ENCODE measurements around the gene VSX2. TPM values are rescaled to one million over a fixed set of nuclear protein-coding genes. Genes with fewer than 3 reads are reported as not detected.

The VSX2 gene
- not detected in 2 replicates for total RNA-seq
- polyA plus RNA-seq (2012), result not detected

DNA sequence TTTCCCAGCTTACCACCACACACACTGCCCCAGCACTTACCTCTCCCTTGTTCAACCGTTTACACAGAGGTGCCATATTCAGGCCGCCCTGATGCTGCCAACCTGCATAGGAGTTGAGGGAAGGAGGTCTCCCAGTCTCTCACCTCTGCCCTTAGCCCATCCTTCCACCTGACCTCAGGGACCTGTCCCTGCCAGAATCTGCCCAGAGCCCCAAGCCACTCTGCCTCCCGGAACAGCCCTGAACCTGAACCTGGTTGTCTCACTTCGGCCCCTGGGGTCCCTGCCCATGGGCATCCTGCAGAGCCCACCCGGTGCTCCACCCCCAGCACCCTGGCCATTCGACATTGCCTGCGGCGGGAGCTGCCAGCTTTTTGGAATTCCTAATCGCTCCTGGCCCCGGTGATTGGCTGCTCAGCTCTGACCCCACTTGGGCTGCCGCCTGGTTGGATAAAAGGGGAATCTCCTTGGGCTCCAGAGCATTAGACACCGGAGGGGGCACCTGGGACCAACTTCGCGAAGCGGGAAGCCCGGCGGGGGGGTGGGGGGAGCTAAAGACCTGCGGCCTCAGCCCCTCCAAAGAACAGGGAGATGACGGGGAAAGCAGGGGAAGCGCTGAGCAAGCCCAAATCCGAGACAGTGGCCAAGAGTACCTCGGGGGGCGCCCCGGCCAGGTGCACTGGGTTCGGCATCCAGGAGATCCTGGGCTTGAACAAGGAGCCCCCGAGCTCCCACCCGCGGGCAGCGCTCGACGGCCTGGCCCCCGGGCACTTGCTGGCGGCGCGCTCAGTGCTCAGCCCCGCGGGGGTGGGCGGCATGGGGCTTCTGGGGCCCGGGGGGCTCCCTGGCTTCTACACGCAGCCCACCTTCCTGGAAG, at the start of gene VSX2:
Gene VSX2 (plus strand): TSS at position 476 of the 874 bp plus-strand sequence. CDS start 113 bp downstream, at position 589.
- DNase-seq (ENCODE audit: low read depth), result no peak

DNA sequence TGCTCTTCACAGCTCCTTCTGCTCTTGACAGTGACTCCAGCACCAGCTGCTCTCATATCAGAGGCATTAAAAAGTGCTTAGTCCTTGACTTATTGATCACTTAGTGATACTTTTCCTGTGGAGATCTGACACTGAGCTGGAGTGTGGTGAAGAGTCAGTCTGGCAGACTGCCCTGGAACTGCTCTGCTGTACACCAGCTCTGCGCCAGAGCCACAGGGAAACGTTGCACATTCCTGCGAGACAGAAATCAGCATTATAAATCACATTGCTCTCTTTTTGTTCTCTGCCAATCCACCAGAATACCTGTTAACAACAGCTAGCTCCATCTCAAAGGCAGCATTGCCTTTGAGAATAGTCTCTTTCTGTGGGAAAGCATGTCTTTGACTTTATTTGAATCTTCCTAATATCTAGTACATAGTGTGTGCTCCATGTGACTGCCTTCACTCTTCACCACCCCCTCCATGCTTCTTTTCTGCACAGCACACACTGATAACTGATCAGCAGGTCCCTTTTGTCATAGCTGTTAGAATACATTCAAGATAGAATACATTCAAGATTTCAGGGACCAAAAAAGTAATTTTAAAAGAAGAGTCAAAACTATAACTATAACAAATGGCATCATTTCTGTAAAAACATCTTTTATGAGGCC, 48.2 kb upstream of the VSX2 start:
- DNase-seq (ENCODE audit: low read depth), result no peak

DNA sequence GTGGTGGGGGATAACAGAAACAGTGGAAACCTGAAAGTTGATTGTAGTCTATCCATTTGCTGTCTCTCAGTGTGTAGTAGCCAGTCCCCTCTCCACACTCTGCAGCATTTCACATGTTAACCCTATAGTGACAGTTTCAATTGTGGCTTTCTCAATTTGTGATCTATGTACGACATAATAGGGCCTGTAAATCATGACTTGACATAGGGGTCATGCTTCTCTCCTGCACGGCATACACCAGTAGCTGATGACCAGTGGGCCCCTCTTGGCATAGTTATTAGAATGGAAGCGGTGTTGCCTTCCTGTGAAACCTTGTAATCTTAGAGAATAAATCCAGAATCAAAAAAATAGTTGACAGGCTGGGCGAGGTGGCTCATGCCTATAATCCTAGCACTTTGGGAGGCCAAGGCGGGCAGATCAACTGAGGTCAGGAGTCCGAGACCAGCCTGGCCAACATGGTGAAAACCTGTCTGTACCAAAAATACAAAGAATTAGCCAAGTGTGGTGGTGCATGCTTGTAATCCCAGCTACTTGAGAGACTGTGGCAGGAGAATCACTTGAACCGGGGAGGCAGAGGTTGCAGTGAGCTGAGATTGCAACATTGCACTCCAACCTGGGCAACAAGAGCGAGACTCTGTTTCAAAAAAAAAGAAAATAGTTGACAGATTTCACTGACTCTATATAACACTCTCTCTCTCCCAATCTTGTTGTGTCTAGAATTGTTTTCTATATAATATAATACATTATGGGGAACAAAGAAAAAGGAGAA, 44.6 kb upstream of the VSX2 start:
- DNase-seq (ENCODE audit: low read depth), result no peak

DNA sequence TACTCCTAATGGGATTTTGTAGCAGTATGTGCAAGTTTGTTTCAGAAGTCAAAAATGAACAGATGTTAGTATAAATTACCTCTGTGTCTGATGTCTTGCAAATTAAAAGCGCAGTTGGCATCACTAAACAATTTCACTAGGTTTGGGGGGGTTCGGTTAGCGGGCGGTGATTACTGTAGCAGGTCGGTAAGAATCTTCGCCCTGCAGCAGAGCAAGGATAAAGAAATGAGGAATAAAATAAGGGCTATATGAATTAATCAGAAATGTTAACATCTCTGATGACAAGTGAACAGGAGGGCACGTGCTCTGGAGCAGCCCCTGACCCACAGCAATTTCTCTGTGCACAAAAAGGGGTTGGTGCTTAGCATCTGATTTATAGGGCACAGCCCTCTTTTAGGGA, 43.6 kb upstream of the VSX2 start:
- DNase-seq (ENCODE audit: low read depth), result no peak

DNA sequence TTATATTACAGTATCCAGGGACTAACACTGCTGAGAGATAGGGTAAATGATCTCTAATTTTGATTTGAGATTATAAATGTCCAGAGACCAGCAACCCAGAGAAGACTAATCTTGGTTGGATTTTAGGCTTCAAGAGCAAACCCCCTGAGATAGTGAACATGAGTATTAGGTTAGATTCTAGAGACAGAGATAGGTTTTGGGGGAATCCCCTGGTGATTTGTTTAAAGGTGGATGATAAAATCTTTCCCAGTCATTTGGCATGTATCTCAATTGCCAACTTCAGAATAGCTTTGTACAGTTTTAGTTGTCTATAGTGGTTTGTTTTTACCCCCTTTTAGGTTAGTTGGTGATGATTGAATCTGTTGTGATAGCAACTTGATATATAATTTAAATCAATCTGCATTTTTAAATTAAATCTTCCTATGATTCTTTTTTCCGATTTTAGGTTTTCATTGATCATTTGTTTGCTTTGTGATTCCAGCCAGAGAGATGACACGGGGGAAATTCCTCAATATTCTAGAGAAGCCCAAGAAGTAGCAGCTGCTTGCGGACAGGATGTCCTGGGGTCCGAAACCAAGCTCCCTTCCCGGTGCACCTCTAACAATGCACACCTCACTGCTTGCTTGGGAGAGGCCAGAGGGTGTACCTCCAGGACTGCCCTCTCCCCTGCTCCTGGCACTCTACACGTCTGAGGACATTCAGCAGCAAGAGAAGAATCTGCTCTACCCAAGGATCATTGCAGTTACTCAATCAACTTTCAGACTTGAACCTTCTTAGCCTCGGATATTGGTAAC, 40.6 kb upstream of the VSX2 start:
- no peak for DNase-seq (ENCODE audit: low read depth)

DNA sequence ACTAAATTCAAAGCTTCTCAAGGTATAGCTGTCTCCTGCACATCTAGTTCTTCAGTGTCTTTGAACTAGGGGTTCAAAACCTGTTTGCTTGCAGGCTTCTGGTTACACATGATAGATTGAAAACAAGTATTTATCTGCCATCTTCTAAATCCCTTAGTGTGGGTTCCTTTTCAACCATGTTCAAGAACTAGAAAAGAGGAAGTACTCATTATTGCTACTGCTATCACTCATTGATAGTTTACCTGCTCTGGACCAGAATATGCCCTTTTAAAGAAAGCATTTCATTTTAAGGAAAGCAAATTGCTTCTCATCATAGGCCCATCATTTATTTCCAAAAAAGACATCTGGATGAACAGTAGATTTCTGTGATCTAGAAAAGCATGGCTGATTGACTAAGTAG, 37.1 kb upstream of the VSX2 start:
- DNase-seq (ENCODE audit: low read depth), result no peak

DNA sequence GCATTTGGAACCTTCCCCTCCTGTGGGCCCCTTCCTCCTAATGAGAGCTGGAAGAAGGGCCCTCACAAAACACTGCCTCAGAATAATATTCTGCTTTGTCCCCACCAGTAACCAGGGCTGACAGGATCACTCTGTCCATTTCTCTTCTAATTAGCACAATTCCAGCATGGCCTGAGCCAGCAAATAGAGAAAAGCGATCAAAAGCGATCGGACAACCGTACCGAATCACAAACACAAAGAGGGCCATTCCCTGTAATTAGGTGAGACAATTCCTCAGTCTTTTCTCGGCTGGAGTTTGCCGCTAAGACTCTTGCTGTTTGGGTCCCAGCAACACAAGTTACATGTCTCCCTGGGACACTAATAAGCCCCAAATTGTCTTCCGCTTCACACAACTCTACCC, 35.6 kb upstream of the VSX2 start:
- no peak for DNase-seq (ENCODE audit: low read depth)

DNA sequence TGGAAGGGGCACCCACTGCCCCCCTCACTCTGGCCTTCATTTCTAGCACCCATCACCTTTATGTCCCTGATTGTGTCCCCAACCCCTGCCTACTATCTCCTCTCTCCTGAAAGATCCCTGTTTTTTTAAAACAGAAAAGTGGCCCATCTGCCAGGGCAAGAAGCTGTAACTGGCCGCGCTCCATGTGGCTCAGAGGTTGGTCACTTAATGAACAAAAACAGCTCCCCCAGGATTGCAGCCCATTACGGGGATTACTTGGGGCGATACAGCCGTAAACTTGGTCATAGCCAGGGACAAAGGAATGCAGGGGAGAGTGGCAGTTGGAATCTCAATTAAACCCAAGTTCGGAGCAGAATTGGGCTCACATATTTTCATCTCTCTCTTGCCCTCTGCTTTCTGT, 34.8 kb upstream of the VSX2 start:
- DNase-seq (ENCODE audit: low read depth), result no peak

DNA sequence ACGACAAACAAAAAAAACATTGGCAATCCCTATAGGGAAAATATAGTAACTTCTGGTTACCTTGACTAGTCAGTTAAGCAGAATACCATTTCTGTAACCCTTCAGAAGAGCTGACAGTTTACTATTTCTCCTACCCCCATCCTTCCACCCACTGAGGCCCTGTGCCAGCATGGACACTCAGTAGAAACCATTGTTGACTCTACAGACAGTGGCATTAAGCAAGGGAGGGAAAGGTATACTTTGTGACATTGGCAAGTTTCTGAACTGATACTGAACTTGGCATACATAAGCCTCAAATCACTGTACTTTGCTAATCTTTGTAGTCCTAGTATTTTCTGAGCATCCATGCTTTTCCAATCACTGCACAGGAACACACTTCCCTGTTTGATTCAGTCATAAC, 33.4 kb upstream of the VSX2 start:
- no peak for DNase-seq (ENCODE audit: low read depth)

DNA sequence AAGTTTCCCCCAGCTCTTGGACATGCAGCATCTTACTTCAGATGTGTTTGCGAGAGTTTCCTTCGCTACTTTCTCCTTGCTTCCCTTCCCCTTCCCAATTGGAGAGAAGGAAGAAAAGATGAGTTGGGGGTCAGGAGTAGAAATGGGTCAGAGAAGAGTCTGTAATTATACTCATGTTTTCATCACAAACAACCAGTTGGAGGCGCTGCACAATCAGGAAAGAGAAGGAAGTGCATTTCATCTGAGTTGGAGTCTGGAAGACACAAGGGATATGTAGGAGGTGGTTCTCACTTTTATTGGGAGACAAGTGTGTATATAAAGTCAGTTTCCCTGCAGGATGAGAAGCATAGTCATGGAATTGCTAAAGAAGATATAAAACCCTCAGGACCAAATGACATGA, 31.3 kb upstream of the VSX2 start:
- no peak for DNase-seq (ENCODE audit: low read depth)

DNA sequence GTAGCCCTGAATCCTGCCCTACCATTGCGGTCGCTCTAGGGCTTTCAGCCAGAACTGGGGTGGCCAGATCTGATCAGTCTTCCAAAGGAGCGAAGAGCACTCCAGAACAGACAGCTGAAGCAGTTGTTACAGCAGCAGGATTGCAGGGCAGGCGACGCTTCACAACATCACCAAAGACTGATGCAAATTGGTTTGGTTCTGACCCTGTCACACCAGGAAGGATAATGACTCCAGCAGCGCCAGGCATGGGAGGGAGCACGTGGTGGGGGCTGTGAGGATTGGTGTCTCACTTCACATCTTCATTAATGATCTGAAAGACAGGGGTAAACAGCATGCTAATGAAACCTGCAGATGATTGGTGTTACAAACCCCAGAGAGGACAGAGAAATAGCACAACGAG, 30.6 kb upstream of the VSX2 start:
- no peak for DNase-seq (ENCODE audit: low read depth)

DNA sequence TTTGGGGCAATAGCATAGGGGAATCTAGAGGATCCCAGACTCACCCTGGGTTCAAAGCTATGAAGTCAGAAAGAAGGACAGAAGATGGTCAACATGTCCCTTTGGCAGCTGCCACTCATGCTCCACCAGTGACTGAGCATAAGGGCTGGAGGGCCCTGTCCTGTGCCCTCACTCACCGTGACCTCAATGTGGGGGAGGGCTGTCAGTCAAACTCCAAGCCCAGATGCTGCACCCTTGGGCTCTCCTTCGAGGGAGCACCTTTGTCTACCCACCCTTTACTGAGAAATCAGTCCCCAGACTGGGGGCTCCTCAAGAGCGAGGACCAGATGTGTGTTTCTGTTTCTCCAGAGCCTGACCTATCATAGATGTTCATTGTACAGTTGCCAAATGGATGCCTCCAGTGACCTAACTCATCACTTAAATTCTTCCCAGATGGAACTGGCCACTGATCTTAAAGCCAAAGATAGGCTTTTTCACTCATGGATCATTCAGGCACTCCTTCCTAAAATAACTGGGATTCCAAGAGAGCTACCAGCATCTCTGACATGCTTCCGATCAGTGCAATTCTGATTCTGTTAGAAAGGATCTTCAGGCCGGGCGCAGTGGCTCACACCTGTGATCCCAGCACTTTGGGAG, 27.2 kb upstream of the VSX2 start:
- no peak for DNase-seq (ENCODE audit: low read depth)

DNA sequence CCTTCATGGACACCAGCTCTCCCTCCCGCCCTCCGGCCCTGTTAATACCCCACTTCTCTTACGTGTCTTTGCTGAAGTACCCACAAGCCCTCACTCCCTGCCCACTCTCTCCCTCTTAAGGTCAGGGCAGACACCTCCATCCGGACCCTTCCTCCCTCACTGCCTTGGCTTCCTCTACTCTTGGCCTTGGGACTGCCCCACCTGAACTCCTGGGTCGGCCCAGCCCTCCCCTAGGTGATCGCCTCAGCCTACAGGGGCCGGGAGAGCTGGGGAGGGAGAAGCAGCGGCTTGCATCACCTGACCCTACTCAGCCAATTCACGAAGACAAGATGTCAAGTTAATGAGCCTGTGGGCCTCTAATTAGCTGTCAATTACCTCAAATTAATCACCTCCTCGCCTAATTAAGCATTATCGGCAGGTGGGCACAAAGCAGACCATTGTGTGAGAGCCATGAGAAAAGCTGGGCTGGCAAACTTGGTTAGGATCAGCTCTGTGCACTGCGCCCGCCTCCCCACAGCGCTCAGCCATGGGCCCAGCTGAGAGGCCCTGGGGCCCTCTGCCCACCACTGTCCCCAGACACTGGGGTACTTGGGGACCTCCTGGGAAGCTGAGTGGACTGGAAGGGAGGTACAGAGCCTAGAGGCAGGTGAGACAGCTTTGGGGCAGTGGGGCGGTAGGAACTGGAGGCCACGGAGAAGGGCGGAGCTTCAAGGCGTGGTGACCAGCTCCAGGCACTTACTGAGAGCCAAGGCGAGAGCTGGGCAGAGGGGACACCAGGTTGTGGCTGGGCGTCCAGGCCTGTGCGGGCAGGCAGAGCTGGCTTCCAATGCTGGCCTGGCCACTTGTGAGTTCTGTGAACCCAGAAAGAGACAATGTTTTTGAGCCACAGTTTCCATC, 25.1 kb upstream of the VSX2 start:
- DNase-seq (ENCODE audit: low read depth), result no peak

DNA sequence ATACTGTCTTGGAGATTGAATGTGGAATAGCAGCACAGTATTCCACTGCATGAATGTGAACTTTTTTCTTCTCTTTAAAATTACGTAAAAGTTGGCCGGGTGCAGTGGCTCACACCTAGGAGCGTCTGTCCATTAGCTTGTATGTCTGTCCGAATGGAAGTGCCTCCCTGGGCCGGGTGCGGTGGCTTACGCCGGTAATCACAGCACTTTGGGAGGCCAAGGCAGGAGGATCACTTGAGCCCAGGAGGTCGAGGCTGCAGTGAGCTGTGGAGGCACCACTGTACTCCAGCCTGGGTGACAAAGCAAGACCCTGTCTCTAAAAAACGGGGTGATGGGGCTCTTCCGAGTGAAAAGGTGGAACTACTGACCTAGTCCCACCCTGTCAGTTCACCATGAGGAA, 22.6 kb upstream of the VSX2 start:
- no peak for DNase-seq (ENCODE audit: low read depth)

DNA sequence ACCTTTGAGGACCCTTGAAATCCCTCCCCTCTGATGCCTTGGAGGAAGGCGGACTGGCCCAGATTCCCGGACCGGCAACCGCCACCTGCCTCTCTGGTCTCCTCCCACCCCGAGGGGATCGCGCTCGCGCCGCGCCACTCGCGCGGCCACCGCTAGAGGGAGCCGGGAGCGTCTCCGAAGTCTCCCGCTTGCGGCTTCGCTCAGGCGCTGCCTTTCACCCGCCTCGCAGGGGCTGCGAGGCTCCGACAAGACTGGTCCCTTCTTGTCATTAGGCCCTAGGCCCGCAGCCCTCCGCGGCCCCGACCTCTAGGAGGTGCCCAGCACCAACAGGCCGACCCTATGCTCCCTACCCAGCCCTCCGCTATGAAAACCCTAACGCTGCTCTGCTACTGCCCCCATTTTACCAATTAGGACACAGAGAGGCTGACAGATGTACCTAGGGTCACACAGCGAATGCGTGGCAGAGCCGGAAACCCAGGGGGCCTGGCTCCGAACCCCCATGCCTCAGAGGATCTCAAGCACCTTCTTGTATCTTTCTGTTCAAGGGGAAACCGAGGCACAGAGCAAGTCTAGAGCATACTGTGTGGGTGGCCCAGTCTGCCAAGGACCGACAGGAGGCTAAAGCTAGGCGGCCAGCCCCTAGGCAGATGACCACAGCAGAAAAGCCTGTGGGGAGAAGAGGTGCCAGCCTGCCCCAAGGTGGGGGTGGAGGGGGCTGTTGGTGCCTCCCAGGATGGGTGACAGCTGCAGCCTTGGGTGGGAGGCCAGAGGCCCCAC, 21.4 kb upstream of the VSX2 start:
- DNase-seq (ENCODE audit: low read depth), result peak; percentile 68

DNA sequence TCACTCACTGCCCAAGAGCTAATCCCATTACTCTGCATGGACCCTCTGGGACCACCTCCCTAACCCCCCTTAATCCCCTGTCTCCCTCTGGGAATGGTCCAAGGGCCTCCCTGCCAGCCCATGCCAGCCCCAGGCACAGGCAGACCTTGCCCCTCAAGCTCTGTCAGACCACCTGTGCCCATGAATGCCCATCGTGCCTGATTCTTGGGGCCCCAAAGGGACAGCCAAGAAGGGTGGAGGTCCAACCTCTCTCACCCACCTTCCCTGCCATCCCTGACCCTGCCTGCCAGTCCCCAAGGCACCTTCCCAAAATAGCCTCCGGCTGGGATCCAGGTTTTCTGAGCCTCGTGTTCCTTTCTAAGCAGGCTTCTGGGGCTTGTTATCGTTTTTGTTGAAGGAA, 20.8 kb upstream of the VSX2 start:
- no peak for DNase-seq (ENCODE audit: low read depth)

DNA sequence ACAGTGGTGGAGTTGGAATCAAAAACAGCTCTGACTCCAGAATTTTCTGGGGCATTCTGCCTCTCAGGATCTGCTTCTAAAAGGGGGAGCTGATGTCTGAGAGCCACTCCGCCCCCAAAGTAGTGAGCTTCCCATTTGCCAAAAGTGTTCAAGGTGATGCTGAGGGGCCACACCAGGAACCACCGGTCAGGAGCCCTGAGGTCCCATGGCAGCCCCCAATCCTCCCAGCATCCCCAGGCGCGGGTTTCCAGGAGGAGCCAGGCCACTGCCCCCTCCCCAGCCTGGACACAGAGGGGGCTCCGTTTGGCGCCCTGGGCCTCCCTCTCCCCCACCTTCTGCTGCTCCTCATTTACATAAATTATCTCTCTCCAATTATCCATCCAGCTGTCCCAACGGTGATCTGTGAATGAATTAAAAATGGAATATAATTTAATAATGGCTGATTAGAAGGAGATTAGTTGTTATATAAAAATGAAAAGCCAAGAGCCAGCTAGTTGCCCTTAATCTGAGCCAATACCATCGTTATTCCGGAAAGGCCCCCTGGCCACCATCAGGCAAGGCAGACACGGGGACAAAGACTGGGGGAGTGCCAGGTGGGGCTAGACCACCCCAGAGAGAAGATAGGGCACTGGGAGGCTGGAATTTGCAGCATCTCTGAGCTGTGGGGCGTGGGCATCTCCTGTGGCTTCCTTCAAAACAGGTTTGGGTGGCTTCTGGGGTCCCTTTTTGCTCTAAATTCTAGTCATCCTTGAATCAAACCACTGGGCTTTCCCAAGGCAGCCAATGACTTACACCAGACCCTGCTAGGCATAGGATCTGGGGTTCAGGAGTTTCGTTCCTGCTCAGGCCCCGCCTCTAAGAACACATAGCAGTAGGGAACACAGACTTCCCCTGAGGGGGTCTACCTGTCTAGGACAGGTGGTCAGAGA, 19.7 kb upstream of the VSX2 start:
- DNase-seq (ENCODE audit: low read depth), result no peak

DNA sequence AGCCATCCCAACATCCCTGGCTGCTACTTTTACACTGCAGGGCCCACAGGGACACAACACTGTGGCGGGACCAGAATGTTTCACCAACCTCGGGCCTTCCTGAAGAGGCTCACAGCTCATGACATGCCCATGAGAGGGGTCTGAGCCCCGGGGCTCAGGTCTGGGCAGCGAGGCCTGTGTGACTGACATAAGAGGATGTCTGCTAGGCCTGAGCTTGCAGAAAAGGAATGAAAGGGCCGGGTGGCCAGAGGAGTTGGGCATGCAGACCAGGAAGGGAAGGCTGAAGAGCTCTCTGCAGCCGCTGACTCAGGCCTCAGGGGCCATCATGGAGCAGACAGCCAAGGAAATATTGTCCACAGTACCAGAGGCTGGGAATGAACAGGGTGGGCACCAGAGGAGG, 18.3 kb upstream of the VSX2 start:
- no peak for DNase-seq (ENCODE audit: low read depth)
